Gastrocnemius medialis (tissue), 4 donors: ENCODE results near the gene EPHX1. TPM values are rescaled to one million over a fixed set of nuclear protein-coding genes. Genes with fewer than 3 reads are reported as not detected.
"Not testable (repeated sequence)": the region's sequence is repeated elsewhere in the genome, so short reads cannot be mapped to it uniquely, and the experiment has no call there.

Source experiments
- ATAC-seq, 2 donors: fragments of 150-250 bp; one replicate each; pipeline ENCODE4 v1.9.1; 2016
- DNase-seq, 2 donors: peaks; one replicate each; pipeline ENCODE4 v3.0.0-alpha.2; 2019
- H3K27ac ChIP-seq, 4 donors: fragments of 200-600 bp; sonication (generic); 1 replicate in 1 of 4; 2 replicates in 3 of 4; pipeline ENCODE4 v1.5.1; 2016 to 2018; ENCODE audit warnings: mild to moderate bottlenecking in 2 of 4, moderate library complexity in 1 of 4
- H3K27me3 ChIP-seq, 3 donors: fragments of 200-600 bp; sonication (generic) in 2 of 3; 1 replicate in 1 of 3; 2 replicates in 2 of 3; pipeline versions ENCODE4 v1.5.1 to v1.6.0; 2016 to 2019; ENCODE audit warnings: mild to moderate bottlenecking in 1 of 3, moderate library complexity in 1 of 3
- H3K36me3 ChIP-seq, 2 donors: fragments of 200-600 bp; sonication (generic) in 1 of 2; one replicate each; pipeline ENCODE4 v1.5.1; 2017 to 2018
- H3K4me1 ChIP-seq, 2 donors: fragments of 200-600 bp; sonication (generic) in 1 of 2; one replicate each; pipeline ENCODE4 v1.5.1; 2016 to 2017; ENCODE audit warnings: mild to moderate bottlenecking in 2 of 2
- H3K4me3 ChIP-seq, 4 donors: fragments of 200-600 bp; sonication (generic) in 3 of 4; 1 replicate in 1 of 4; 2 replicates in 3 of 4; pipeline ENCODE4 v1.5.1; 2016 to 2019; ENCODE audit warnings: mild to moderate bottlenecking in 2 of 4
- H3K9me3 ChIP-seq, 3 donors: fragments of 200-600 bp; sonication (generic) in 2 of 3; 1 replicate in 1 of 3; 2 replicates in 2 of 3; pipeline ENCODE4 v1.5.1; 2016 to 2019
- POLR2A ChIP-seq, 2 donors: fragments of 450-650 bp; IDR thresholded peaks; one replicate each; pipeline ENCODE4 v1.6.1; 2017; ENCODE audit warnings: antibody characterized with exemption in 2 of 2, mild to moderate bottlenecking in 2 of 2, moderate library complexity in 2 of 2
- in situ Hi-C, 4 donors: fragments of 200-750 bp; cut with MboI; loops; one replicate each; pipeline versions ENCODE4 v1.15.0 to v1.8.0; 2017; ENCODE audit warnings: low sequenced_read_pairs in 4 of 4
- intact Hi-C: fragments of 100-400 bp; cut with DNase I; formaldehyde crosslinking; loops from one replicate; pipeline ENCODE4 v1.15.1; 2023; ENCODE audit warnings: low total_unique reads
- total RNA-seq, 4 donors: library from RNA; depleted of rRNA; stranded (reverse); fragments of >200 nt; gene quantifications; one replicate each; pipeline versions ENCODE4 v1.1.0 to v1.2.3, GENCODE V29; 2016
- TF ChIP-seq, protein P1 (sequence below), 5 experiments: fragments of 450-650 bp in 3 of 5; fragments of 200-600 bp in 2 of 5; sonication (generic) in 2 of 5; IDR thresholded peaks in 4 of 5; conservative IDR thresholded peaks in 1 of 5; 1 replicate in 4 of 5; 2 replicates in 1 of 5; pipeline ENCODE4 v1.5.1; 2016 to 2019; ENCODE audit warnings: antibody characterized with exemption in 5 of 5, mild to moderate bottlenecking in 3 of 5, moderate library complexity in 3 of 5

The EPHX1 gene
- total RNA-seq, 4 donors from 2014 or later = 65.7 to 155 (median 108) TPM

DNA sequence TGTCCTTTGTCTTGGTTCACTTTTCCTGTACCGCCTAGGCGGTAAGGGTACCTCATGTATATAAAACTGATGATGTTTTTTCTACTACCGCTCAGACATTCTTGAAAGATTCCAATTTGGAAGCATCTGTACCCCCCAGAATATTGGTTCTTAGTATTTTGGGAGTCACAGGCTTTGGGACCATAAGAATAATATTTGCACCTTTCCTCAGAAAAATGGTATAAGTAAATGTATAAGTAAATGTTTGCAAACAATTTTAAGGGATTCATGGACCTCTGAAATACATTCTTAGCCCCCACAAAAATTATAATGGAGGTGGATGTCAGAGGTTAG, 31.6 kb upstream of the EPHX1 start:
- no peak for TF ChIP-seq POLR2A (IDR thresholded peaks at IDR 0.05)
- TF ChIP-seq, protein P1, sequence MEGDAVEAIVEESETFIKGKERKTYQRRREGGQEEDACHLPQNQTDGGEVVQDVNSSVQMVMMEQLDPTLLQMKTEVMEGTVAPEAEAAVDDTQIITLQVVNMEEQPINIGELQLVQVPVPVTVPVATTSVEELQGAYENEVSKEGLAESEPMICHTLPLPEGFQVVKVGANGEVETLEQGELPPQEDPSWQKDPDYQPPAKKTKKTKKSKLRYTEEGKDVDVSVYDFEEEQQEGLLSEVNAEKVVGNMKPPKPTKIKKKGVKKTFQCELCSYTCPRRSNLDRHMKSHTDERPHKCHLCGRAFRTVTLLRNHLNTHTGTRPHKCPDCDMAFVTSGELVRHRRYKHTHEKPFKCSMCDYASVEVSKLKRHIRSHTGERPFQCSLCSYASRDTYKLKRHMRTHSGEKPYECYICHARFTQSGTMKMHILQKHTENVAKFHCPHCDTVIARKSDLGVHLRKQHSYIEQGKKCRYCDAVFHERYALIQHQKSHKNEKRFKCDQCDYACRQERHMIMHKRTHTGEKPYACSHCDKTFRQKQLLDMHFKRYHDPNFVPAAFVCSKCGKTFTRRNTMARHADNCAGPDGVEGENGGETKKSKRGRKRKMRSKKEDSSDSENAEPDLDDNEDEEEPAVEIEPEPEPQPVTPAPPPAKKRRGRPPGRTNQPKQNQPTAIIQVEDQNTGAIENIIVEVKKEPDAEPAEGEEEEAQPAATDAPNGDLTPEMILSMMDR (IDR thresholded peaks at IDR 0.05 in 4 of 5, conservative IDR thresholded peaks at IDR 0.05 in 1 of 5) = no peak
- in situ Hi-C loops (loop anchor here in 3 of 4 donors (5.0 to 10.0 kb wide), 7 partner anchors 56 to 296 kb away; no protein-coding TSS in a partner anchor), intact Hi-C loops (loop anchor here (1.0 kb wide), 2 partner anchors 68 to 133 kb away; no protein-coding TSS in a partner anchor)
- H3K4me1 ChIP-seq = peaks cover 54 to 56% of the 10 kb centered on the region in 2 donors
- H3K27me3 ChIP-seq = no peaks in the 10 kb centered on the region
- H3K9me3 ChIP-seq = no peaks in the 10 kb centered on the region
- no peak for DNase-seq
- H3K36me3 ChIP-seq = no peaks in the 10 kb centered on the region
- H3K27ac ChIP-seq = peak overlapping the region; percentile 94 to 96 (median 95)
- peak overlapping the region; percentile 78 to 98 (median 86) for H3K4me3 ChIP-seq
- no peak for ATAC-seq

DNA sequence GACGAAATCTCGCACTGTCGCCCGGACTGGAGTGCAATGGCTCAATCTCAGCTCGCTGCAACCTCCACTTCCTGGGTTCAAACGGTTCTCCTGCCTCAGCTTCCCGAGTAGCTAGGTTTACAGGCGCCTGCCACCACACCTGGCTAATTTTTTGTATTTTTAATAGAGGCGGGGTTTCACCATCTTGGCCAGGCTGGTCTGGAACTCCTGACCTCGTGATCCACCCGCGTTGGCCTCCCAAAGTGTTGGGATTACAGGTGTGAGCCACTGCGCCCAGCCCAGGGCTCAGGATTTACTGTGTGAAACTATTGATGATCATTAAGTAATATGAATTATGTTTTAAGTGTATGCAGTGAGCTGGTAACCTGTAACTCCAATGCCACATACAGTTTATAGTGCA, 30.8 kb upstream of the EPHX1 start:
- peak overlapping the region; percentile 78 to 98 (median 86) for H3K4me3 ChIP-seq
- peaks cover 54 to 61% of the 10 kb centered on the region in 2 donors for H3K4me1 ChIP-seq
- H3K27me3 ChIP-seq, intact Hi-C loops, ATAC-seq, DNase-seq, H3K9me3 ChIP-seq, H3K36me3 ChIP-seq: not testable (repeated sequence)
- in situ Hi-C loops = loop anchor here in 3 of 4 donors (5.0 to 10.0 kb wide), 7 partner anchors 56 to 297 kb away; no protein-coding TSS in a partner anchor
- H3K27ac ChIP-seq = peak overlapping the region; percentile 94 to 96 (median 95)

DNA sequence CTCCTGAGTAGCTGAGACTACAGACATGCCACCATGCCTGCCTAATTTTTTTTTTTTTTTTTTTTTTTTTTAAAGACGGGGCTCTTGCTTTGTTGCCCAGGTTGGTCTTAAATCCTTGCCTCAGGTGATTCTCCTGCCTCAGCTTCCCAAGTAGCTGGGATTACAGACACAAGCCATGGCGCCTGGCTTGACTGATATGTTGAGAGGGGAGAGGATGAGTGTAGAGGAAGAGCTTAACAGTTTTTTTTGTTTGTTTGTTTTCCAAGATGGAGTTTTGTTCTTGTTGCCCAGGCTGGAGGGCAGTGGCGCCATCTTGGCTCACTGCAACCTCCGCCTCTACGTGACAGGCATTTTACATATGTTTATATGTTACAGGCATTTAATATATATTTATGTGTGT, 29.8 kb upstream of the EPHX1 start:
- intact Hi-C loops (no loop called here), in situ Hi-C loops (no loop called here)
- DNase-seq (no peak), ATAC-seq (no peak)
- Histone ChIP-seq H3K27ac (peak overlapping the region; percentile 94 to 96 (median 95)), H3K4me1 (peaks cover 54 to 61% of the 10 kb centered on the region in 2 donors), H3K27me3 (no peaks in the 10 kb centered on the region), H3K4me3 (peak overlapping the region in 1 of 4 donors; percentile 8), H3K9me3 (no peaks in the 10 kb centered on the region), H3K36me3 (peaks cover 0 to 16% of the 10 kb centered on the region in 2 donors)
- TF ChIP-seq, protein P1 (IDR thresholded peaks at IDR 0.05 in 4 of 5, conservative IDR thresholded peaks at IDR 0.05 in 1 of 5) = no peak
- TF ChIP-seq POLR2A (IDR thresholded peaks at IDR 0.05) = no peak

DNA sequence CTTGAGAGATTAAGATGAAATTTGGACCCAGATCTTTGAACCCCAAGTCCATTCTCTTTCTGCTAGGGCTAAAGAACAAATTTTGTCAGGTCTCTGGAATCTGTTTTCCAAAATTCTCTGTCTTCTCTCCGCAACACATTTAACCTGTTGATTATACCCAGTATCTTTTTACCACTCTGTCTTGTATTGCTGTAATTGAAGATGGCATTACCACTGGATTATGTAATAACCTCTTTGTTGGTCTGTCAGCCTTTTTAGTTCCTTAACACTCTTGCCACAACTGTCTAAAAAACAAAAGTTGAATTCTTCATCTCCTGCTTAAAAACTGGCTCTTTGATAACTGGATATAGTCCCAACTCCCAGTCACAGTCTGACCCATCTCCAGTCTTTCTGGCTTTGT, 29.3 kb upstream of the EPHX1 start:
- H3K4me3 ChIP-seq = no peak overlapping the region
- no peak for ATAC-seq
- no peaks in the 10 kb centered on the region for H3K27me3 ChIP-seq
- TF ChIP-seq, protein P1 (IDR thresholded peaks at IDR 0.05 in 4 of 5, conservative IDR thresholded peaks at IDR 0.05 in 1 of 5) = no peak
- no peak for DNase-seq
- in situ Hi-C loops = no loop called here
- intact Hi-C loops = no loop called here
- H3K36me3 ChIP-seq = peaks cover 0 to 21% of the 10 kb centered on the region in 2 donors
- peak overlapping the region; percentile 94 to 96 (median 95) for H3K27ac ChIP-seq
- H3K9me3 ChIP-seq = no peaks in the 10 kb centered on the region
- peaks cover 54 to 61% of the 10 kb centered on the region in 2 donors for H3K4me1 ChIP-seq

DNA sequence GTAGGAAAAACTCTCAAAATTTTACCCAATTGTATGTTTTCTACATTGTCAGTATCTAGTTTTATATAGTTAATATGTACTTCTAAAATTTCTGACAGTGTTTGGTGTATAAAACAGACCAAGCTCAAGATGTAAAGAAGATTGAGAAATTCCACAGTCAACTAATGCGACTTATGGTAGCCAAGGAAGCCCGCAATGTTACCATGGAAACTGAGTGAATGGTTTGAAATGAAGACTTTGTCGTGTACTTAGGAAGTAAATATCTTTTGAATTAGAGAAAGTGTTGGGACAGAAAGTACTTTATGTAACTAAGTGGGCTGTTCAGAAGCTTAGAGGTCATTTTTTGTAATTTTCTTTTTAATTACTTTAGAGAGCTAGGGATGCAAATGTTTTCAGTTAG, 20.8 kb upstream of the EPHX1 start:
- in situ Hi-C loops, intact Hi-C loops, DNase-seq, H3K27ac ChIP-seq, ATAC-seq, H3K27me3 ChIP-seq, H3K4me3 ChIP-seq, H3K4me1 ChIP-seq, H3K9me3 ChIP-seq: not testable (repeated sequence)
- peaks cover 9 to 54% of the 10 kb centered on the region in 2 donors for H3K36me3 ChIP-seq

DNA sequence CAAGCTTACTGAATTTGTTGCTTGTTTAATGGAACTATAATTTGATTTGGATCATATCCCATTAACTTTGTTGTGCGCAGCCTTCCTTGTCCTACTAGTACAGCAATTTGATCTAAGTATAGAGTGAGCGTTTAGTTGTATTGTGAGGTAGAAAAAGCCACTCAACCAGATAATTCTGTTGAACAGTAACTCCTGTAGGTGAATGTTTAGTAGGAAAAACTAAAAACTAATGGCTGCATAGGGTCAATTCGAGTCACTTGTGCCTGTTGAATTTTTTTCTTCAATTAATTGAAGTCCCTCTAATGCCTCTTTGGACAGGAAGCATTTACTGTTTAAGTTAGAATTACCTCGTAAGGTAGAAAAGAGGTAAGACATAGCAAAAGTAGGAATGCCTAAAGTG, 15.0 kb upstream of the EPHX1 start:
- Histone ChIP-seq H3K27ac (no peak overlapping the region), H3K36me3 (peaks cover 0 to 6% of the 10 kb centered on the region in 2 donors), H3K4me1 (no peaks in the 10 kb centered on the region), H3K4me3 (no peak overlapping the region), H3K27me3 (no peaks in the 10 kb centered on the region), H3K9me3 (no peaks in the 10 kb centered on the region)
- ATAC-seq = no peak
- TF ChIP-seq, protein P1 (IDR thresholded peaks at IDR 0.05 in 4 of 5, conservative IDR thresholded peaks at IDR 0.05 in 1 of 5) = no peak
- no peak for TF ChIP-seq POLR2A (IDR thresholded peaks at IDR 0.05)
- in situ Hi-C loops = no loop called here
- intact Hi-C loops = no loop called here
- no peak for DNase-seq

DNA sequence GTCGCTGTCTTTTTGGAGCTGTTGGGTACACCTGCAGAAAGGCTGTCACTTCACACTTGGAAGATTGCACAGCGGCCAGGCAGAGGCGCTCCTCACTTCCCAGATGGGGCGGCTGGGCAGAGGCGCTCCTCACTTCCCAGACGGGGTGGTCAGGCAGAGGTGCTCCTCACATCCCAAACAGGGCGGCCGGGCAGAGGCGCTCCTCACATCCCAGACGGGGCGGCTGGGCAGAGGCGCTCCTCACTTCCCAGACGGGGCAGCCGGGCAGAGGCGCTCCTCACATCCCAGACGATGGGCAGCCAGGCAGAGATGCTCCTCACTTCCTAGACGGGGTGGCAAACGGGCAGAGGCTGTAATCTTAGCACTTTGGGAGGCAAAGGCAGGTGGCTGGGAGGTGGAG, 13.8 kb upstream of the EPHX1 start:
- H3K27me3 ChIP-seq, intact Hi-C loops, in situ Hi-C loops, H3K27ac ChIP-seq, H3K9me3 ChIP-seq, H3K4me3 ChIP-seq, DNase-seq, H3K4me1 ChIP-seq, ATAC-seq, H3K36me3 ChIP-seq: not testable (repeated sequence)

DNA sequence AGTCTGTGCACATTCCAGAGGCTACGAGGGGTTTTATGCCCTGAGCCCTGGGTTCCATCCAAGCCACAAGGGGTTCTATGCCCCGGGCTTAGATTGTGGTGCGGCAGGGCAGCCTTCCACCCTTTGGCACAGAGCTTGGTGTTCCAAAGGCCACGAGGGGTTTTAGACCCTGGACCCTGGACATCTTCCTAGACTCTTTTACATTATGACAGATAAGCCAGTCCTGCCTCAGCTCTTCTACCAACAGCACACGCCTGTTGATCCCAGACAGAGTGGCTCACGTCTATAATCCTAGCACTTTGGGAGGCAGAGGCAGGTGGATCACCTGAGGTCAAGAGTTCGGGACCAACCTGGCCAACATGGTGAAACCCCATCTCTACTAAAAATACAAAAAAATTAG, 8.8 kb upstream of the EPHX1 start:
- H3K27ac ChIP-seq, DNase-seq, H3K36me3 ChIP-seq, H3K27me3 ChIP-seq, ATAC-seq, in situ Hi-C loops, intact Hi-C loops, H3K9me3 ChIP-seq, H3K4me3 ChIP-seq, H3K4me1 ChIP-seq: not testable (repeated sequence)
